Cortex of kidney (tissue), 1 donor: Measurements from ENCODE around the gene BCOR.

Experiments used
- DNase-seq: peaks from one replicate; lab custom pipeline; 2025; lab: John Stamatoyannopoulos, UW

Gene BCOR

GRCh38 chrX:40003428-40004245 is 94.1 kb downstream of the BCOR start:
- DNase-seq, result no peak

GRCh38 chrX:40003071-40003427 is 94.7 kb downstream of the BCOR start:
- DNase-seq, result no peak
